SK-N-SH (cell line): Measurements from ENCODE around the gene TBX6. TPM values are rescaled to one million over a fixed set of nuclear protein-coding genes. Genes with fewer than 3 reads are reported as not detected.
A peak's percentile ranks its signal among the peaks of the same experiment; 100 is the strongest.

ENCODE experiments used
- CTCF ChIA-PET: fragments of 300-600, 350-600 bp; formaldehyde crosslinking; extraction: SDS; loops from one replicate; lab custom pipeline; 2021; lab: Yijun Ruan, JAX
- POLR2A ChIA-PET: fragments of 350-600 bp; sonication (Branson Sonifier 250); formaldehyde crosslinking; extraction: SDS; loops from one replicate; lab custom pipeline; 2020; ENCODE audit warnings: antibody characterized with exemption, inconsistent platforms; lab: Yijun Ruan, JAX
- DNase-seq: peaks from one replicate; pipeline ENCODE4 v3.0.0; 2012
- H2AFZ ChIP-seq: fragments of 200-600 bp; sonication (generic); 2 replicates; pipeline ENCODE4 v1.8.1; 2016; ENCODE audit warnings: antibody characterized with exemption, mild to moderate bottlenecking, low read depth
- H3F3A ChIP-seq: fragments of 200-600 bp; sonication (generic); replicated peaks from 2 replicates; pipeline ENCODE3; 2016; ENCODE audit warnings: antibody characterized with exemption, mild to moderate bottlenecking; ENCODE audit not compliant: insufficient read depth
- H3K27ac ChIP-seq, 2 experiments: fragments of 200-500 bp in 1 of 2; fragments of 200-600 bp in 1 of 2; sonication (Bioruptor generic) in 1 of 2; sonication (generic), shearing (Covaris generic) in 1 of 2; 2 replicates each; pipeline versions ENCODE4 v1.5.1 to v1.6.1; 2014 to 2016; ENCODE audit warnings: low read depth in 2 of 2, inconsistent platforms in 1 of 2, low read length in 1 of 2, mild to moderate bottlenecking in 1 of 2, mixed read lengths in 1 of 2
- H3K27me3 ChIP-seq: fragments of 200-600 bp; sonication (generic), shearing (Covaris generic); 2 replicates; pipeline ENCODE4 v1.6.1; 2016; ENCODE audit warnings: mixed run types; ENCODE audit not compliant: insufficient read depth
- H3K36me3 ChIP-seq, 2 experiments: fragments of 200-500 bp in 1 of 2; fragments of 200-600 bp in 1 of 2; sonication (Bioruptor generic) in 1 of 2; sonication (generic) in 1 of 2; replicated peaks in 1 of 2; 2 replicates each; pipeline versions ENCODE3 to v1.5.1; 2014 to 2016; ENCODE audit warnings: low read length in 1 of 2, mild to moderate bottlenecking in 1 of 2; ENCODE audit not compliant: insufficient read depth in 2 of 2, control insufficient read depth in 1 of 2
- H3K4me1 ChIP-seq, 2 experiments: fragments of 200-500 bp in 1 of 2; fragments of 200-600 bp in 1 of 2; sonication (Bioruptor generic) in 1 of 2; sonication (generic), shearing (Covaris generic) in 1 of 2; 2 replicates each; pipeline versions ENCODE4 v1.5.1 to v1.6.1; 2014 to 2016; ENCODE audit warnings: low read depth in 1 of 2, low read length in 1 of 2, mixed run types in 1 of 2; ENCODE audit not compliant: insufficient read depth in 2 of 2, control insufficient read depth in 1 of 2
- H3K4me2 ChIP-seq: fragments of 200-600 bp; sonication (generic), shearing (Covaris generic); 2 replicates; pipeline ENCODE4 v1.6.1; 2017; ENCODE audit warnings: mixed run types
- H3K4me3 ChIP-seq, 2 experiments: fragments of 200-500 bp in 1 of 2; fragments of 200-600 bp in 1 of 2; sonication (Bioruptor generic) in 1 of 2; sonication (generic), shearing (Covaris generic) in 1 of 2; 2 replicates each; pipeline versions ENCODE4 v1.5.1 to v1.8.1; 2014 to 2016; ENCODE audit warnings: low read depth in 2 of 2, inconsistent platforms in 1 of 2, low read length in 1 of 2, mild to moderate bottlenecking in 1 of 2, mixed read lengths in 1 of 2, moderate library complexity in 1 of 2
- H3K79me2 ChIP-seq: fragments of 200-600 bp; sonication (generic); 2 replicates; pipeline ENCODE4 v1.8.1; 2017; ENCODE audit warnings: mild to moderate bottlenecking; ENCODE audit not compliant: insufficient read depth
- H3K9ac ChIP-seq: fragments of 200-600 bp; sonication (generic); 2 replicates; pipeline ENCODE4 v1.6.1; 2017; ENCODE audit warnings: mixed run types
- H3K9me2 ChIP-seq: fragments of 200-600 bp; sonication (generic); 2 replicates; pipeline ENCODE4 v1.6.1; 2017; ENCODE audit warnings: mixed run types
- H3K9me3 ChIP-seq: fragments of 200-600 bp; sonication (generic); 2 replicates; pipeline ENCODE4 v1.6.1; 2017; ENCODE audit warnings: mixed run types, mild to moderate bottlenecking, moderate library complexity
- H4K20me1 ChIP-seq: fragments of 200-600 bp; sonication (generic); 2 replicates; pipeline ENCODE4 v1.6.1; 2017; ENCODE audit warnings: mild to moderate bottlenecking, mixed run types; ENCODE audit not compliant: insufficient read depth
- CHD2 ChIP-seq: fragments of 150-350 bp; IDR thresholded peaks from 2 replicates; pipeline ENCODE4 v1.6.1; 2018; ENCODE audit warnings: low read length; ENCODE audit not compliant: partially characterized antibody
- ELF1 ChIP-seq: IDR thresholded peaks from 2 replicates; pipeline ENCODE4 v1.4.0; 2012
- FOSL2 ChIP-seq: IDR thresholded peaks from 2 replicates; pipeline ENCODE4 v1.4.0; 2012; ENCODE audit warnings: low read depth, mild to moderate bottlenecking, moderate library complexity, borderline replicate concordance
- GABPA ChIP-seq: IDR thresholded peaks from 2 replicates; pipeline ENCODE4 v1.4.0; 2012; ENCODE audit warnings: low read depth, mild to moderate bottlenecking
- MXI1 ChIP-seq: IDR thresholded peaks from 2 replicates; pipeline ENCODE4 v1.6.1; 2012; ENCODE audit warnings: mild to moderate bottlenecking, low read depth, low read length, improper control_type of control experiment
- NFIC ChIP-seq: IDR thresholded peaks from 2 replicates; pipeline ENCODE4 v1.4.0; 2012; ENCODE audit warnings: borderline replicate concordance
- NRF1 ChIP-seq: IDR thresholded peaks from 2 replicates; pipeline ENCODE4 v1.6.1; 2012; ENCODE audit warnings: low read depth, mild to moderate bottlenecking, low read length
- REST ChIP-seq: IDR thresholded peaks from 2 replicates; pipeline ENCODE4 v1.6.1; 2012; ENCODE audit warnings: mild to moderate bottlenecking, low read depth, low read length, moderate library complexity
- RXRA ChIP-seq: IDR thresholded peaks from 2 replicates; pipeline ENCODE4 v1.4.0; 2012; ENCODE audit warnings: low read depth, mild to moderate bottlenecking, borderline replicate concordance
- SIN3A ChIP-seq: IDR thresholded peaks from 2 replicates; pipeline ENCODE4 v1.6.1; 2012; ENCODE audit warnings: low read depth, mild to moderate bottlenecking, low read length, moderate library complexity, borderline replicate concordance
- TCF12 ChIP-seq: IDR thresholded peaks from 2 replicates; pipeline ENCODE4 v1.4.0; 2012
- TEAD4 ChIP-seq: IDR thresholded peaks from 2 replicates; pipeline ENCODE4 v1.4.0; 2012; ENCODE audit warnings: mild to moderate bottlenecking, borderline replicate concordance; ENCODE audit not compliant: insufficient read depth
- YY1 ChIP-seq: IDR thresholded peaks from 2 replicates; pipeline ENCODE4 v1.4.0; 2012; ENCODE audit warnings: low read depth, mild to moderate bottlenecking
- ZBTB33 ChIP-seq: IDR thresholded peaks from 2 replicates; pipeline ENCODE4 v1.4.0; 2012; ENCODE audit warnings: low read depth, borderline replicate concordance
- WGBS: methylation state at CpG from one replicate; pipeline ENCODE4 v1.1.6; 2017; ENCODE audit warnings: low lambda C conversion rate; 5-methylcytosine and 5-hydroxymethylcytosine counted together
- polyA plus RNA-seq, 3 experiments: library from polyadenylated mRNA; depleted of rRNA; stranded (reverse); fragments of >200 nt; gene quantifications; 2 replicates each; pipeline ENCODE4 v1.2.3, GENCODE V29; 2012

The TBX6 gene
- polyA plus RNA-seq, 1 of the 3 experiments (the other 2 are of a cell fraction): 0.18 TPM

GRCh38 chr16:30066761-30067583 lies 24.8 kb downstream of the TBX6 start:
- Histone ChIP-seq H3K4me3 (peak overlapping the region; percentile 92 to 98), H3K9me2 (no peaks in the 10 kb centered on the region), H3K27ac (peak overlapping the region; percentile 92 to 98)
- TF ChIP-seq GABPA: no peak
- no peak for TF ChIP-seq SIN3A
- TF ChIP-seq TEAD4: no peak
- no peak for TF ChIP-seq CHD2
- TF ChIP-seq ZBTB33: no peak
- TF ChIP-seq, all 33 proteins: peak for 0
- Histone ChIP-seq H3K4me2 (peak overlapping the region; percentile 100), H4K20me1 (peaks cover 59% of the 10 kb centered on the region), H3K27me3 (no peaks in the 10 kb centered on the region), H3K4me1 (peaks cover 36 to 39% of the 10 kb centered on the region in 2 experiments), H2AFZ (no peak overlapping the region), H3K79me2 (peaks cover 80% of the 10 kb centered on the region), H3K9me3 (no peaks in the 10 kb centered on the region), H3F3A (peaks cover 56% of the 10 kb centered on the region), H3K36me3 (peaks cover 42 to 56% of the 10 kb centered on the region in 2 experiments), H3K9ac (peak overlapping the region; percentile 99)
- peak; percentile 12 for DNase-seq
- POLR2A ChIA-PET: interaction anchor here (0.7 to 5.1 kb wide), 4 partner anchors 9 to 25 kb away, joined by 3 to 57 read pairs (median 16); partner anchors contain the start of genes PPP4C and TBX6
- CTCF ChIA-PET: interaction anchor here (0.6 to 6.7 kb wide), 8 partner anchors 13 to 48 kb away, joined by 3 to 68 read pairs (median 4); partner anchors contain the start of genes TBX6 and TLCD3B
- 45% methylated on average over 18 of the region's 21 CpGs for WGBS

GRCh38 chr16:30065943-30066760 lies 25.6 kb downstream of the TBX6 start:
- H3K79me2 ChIP-seq: peaks cover 74% of the 10 kb centered on the region
- 2% methylated on average over 33 of the region's 44 CpGs for WGBS
- POLR2A ChIA-PET: interaction anchor here (0.7 to 5.1 kb wide), 15 partner anchors 8 to 276 kb away, joined by 3 to 57 read pairs (median 5); partner anchors contain the start of genes KCTD13, KIF22, PPP4C and TBX6
- peaks cover 36 to 48% of the 10 kb centered on the region in 2 experiments for H3K36me3 ChIP-seq
- peak overlapping the region; percentile 99 for H3K9ac ChIP-seq
- H3K4me3 ChIP-seq: peak overlapping the region; percentile 92 to 98
- peak overlapping the region; percentile 92 to 98 for H3K27ac ChIP-seq
- no peak for TF ChIP-seq YY1
- TF ChIP-seq TCF12: no peak
- no peak for TF ChIP-seq ELF1
- TF ChIP-seq NFIC: no peak
- 0 out of 2 replicates have a peak, but pooled peaks have one; percentile 31 for TF ChIP-seq NRF1
- no peak for TF ChIP-seq RXRA
- TF ChIP-seq CHD2: no peak
- TF ChIP-seq FOSL2: peak; percentile 2; the same call in 1 of the 2 replicates
- TF ChIP-seq MXI1: 0 out of 2 replicates have a peak, but pooled peaks have one; percentile 9
- no peak for TF ChIP-seq REST
- H3K9me3 ChIP-seq: no peaks in the 10 kb centered on the region
- peaks cover 48% of the 10 kb centered on the region for H3F3A ChIP-seq
- no peak overlapping the region for H2AFZ ChIP-seq
- CTCF ChIA-PET: interaction anchor here (0.6 to 6.7 kb wide), 9 partner anchors 13 to 49 kb away, joined by 3 to 68 read pairs (median 4); partner anchors contain the start of genes GDPD3, TBX6 and TLCD3B
- H4K20me1 ChIP-seq: peaks cover 52% of the 10 kb centered on the region
- H3K4me1 ChIP-seq: peaks cover 38 to 39% of the 10 kb centered on the region in 2 experiments
- peak; percentile 31 for DNase-seq
- H3K4me2 ChIP-seq: peak overlapping the region; percentile 100
- H3K27me3 ChIP-seq: no peaks in the 10 kb centered on the region
- no peaks in the 10 kb centered on the region for H3K9me2 ChIP-seq
